Stimulated activated CD4-positive, alpha-beta T cell treated with anti-CD3 and anti-CD28 coated beads, Interleukin-15, amount 100 ng/mL, for 48 hours (primary cell): ENCODE data around the gene ALOX12.

ENCODE experiments used
- DNase-seq, 2 donors: peaks; one replicate each; pipeline ENCODE4 v3.0.0-alpha.2; 2020; ENCODE audit warnings: low read depth in 2 of 2

Gene ALOX12

GRCh38 chr17:7022781-7023571 lies 27.1 kb downstream of the ALOX12 start, which contains the start of gene BCL6B:
TSS of gene BCL6B (plus strand) at chr17:7023050. CDS start at chr17:7023672, 622 bp downstream.
- no peak for DNase-seq

GRCh38 chr17:7023576-7024401 lies 27.9 kb downstream of the ALOX12 start:
- peak; percentile 92 for DNase-seq

GRCh38 chr17:7024402-7024785 lies 28.5 kb downstream of the ALOX12 start:
- DNase-seq: no peak

- no peak for DNase-seq
These were observed 29.4 kb downstream of the ALOX12 start for GRCh38 chr17:7025245-7025644.

- DNase-seq: no peak
These were observed 30.7 kb downstream of the ALOX12 start for GRCh38 chr17:7026471-7027115.

GRCh38 chr17:7027335-7027734 lies 31.5 kb downstream of the ALOX12 start:
- no peak for DNase-seq

GRCh38 chr17:7029096-7029495 lies 33.2 kb downstream of the ALOX12 start:
- DNase-seq: no peak

- no peak for DNase-seq
These were observed 33.8 kb downstream of the ALOX12 start for GRCh38 chr17:7029659-7030058.

GRCh38 chr17:7034955-7035590 lies 39.2 kb downstream of the ALOX12 start:
- no peak for DNase-seq

GRCh38 chr17:7035591-7036368 lies 39.9 kb downstream of the ALOX12 start, which contains the start of gene SLC16A13:
TSS of gene SLC16A13 (plus strand) at chr17:7036015. CDS start at chr17:7036383, 368 bp downstream.
- DNase-seq: peak; percentile 96 to 98

- no peak for DNase-seq
These were observed 42.4 kb downstream of the ALOX12 start for GRCh38 chr17:7038025-7038862.

- DNase-seq: no peak
These were observed 44.0 kb downstream of the ALOX12 start for GRCh38 chr17:7039832-7040231.

- DNase-seq: no peak
These were observed 46.0 kb downstream of the ALOX12 start for GRCh38 chr17:7041607-7042500.

GRCh38 chr17:7042501-7043181 lies 46.8 kb downstream of the ALOX12 start:
- no peak for DNase-seq

- no peak for DNase-seq
These were observed 47.3 kb downstream of the ALOX12 start for GRCh38 chr17:7043182-7043496.

GRCh38 chr17:7043497-7044198 lies 47.8 kb downstream of the ALOX12 start, which contains the start of gene SLC16A11:
TSS of gene SLC16A11 (minus strand) at chr17:7044092. CDS start at chr17:7043513, 579 bp downstream.
- DNase-seq: no peak

GRCh38 chr17:7045492-7046126 lies 49.8 kb downstream of the ALOX12 start:
- no peak for DNase-seq
